NCI-H1092 (cell line): ENCODE data around the gene BEX4.
"Not testable (repeated sequence)": the region's sequence is repeated elsewhere in the genome, so short reads cannot be mapped to it uniquely, and the experiment has no call there.

ENCODE experiments used
- DNase-seq: peaks from one replicate; lab custom pipeline; 2025; lab: John Stamatoyannopoulos, UW

BEX4 gene, protein sequence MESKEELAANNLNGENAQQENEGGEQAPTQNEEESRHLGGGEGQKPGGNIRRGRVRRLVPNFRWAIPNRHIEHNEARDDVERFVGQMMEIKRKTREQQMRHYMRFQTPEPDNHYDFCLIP

DNA sequence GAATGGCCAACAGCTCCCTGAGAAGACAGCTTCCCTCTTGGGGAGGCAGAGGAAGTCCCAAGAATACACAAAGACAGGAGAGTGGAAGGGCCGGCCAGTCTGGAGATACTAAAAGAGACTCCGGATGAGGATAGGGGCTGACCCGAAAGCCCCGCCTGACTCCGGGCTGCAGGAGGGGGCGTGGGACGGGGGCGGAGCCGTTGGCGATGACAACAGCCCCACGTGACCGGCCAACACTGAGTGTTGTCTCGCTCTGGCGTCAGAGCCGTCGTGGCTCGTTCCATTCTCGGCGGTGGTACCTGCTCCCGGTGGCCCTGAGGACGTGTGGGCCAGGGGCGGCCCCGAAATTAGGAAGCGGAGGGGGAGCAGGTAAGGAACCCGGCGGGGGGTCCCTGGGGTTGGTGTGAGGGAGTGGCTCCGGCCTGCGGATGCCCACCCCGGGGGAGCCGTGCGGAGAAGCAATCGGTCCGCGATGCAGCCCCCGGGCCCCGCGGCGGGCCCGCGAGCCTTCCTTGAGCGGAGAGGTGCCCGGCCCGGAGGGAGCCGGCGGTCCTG, at the start of gene BEX4:
BEX4 (plus strand) TSS at position 239 of the 555 bp plus-strand sequence. CDS start 1,046 bp downstream, outside the sequence.
- peak; percentile 68 for DNase-seq

- DNase-seq: no peak
These were observed 44.7 kb upstream of the BEX4 start for GRCh38 chrX:103170216-103170615.

- no peak for DNase-seq
These were observed 43.6 kb upstream of the BEX4 start for GRCh38 chrX:103171353-103171752.

DNA sequence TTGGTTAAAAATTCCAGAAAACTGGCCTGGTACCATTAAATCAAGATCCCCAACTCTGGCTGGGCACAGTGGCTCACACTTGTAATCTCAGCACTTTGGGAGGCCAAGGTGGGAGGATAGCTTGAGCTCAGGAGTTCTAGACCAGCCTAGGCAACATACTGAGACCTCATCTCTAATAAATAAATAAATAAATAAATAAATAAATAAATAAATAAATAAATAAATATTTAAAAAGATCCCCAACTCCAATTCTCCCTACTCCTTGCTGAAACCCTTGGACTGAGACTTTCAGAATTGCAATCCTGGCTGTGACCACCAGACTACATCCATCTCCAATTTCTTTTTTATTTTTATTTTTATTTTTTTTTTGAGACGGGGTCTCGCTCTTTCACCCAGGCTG, 39.7 kb upstream of the BEX4 start:
- not testable (repeated sequence) for DNase-seq

DNA sequence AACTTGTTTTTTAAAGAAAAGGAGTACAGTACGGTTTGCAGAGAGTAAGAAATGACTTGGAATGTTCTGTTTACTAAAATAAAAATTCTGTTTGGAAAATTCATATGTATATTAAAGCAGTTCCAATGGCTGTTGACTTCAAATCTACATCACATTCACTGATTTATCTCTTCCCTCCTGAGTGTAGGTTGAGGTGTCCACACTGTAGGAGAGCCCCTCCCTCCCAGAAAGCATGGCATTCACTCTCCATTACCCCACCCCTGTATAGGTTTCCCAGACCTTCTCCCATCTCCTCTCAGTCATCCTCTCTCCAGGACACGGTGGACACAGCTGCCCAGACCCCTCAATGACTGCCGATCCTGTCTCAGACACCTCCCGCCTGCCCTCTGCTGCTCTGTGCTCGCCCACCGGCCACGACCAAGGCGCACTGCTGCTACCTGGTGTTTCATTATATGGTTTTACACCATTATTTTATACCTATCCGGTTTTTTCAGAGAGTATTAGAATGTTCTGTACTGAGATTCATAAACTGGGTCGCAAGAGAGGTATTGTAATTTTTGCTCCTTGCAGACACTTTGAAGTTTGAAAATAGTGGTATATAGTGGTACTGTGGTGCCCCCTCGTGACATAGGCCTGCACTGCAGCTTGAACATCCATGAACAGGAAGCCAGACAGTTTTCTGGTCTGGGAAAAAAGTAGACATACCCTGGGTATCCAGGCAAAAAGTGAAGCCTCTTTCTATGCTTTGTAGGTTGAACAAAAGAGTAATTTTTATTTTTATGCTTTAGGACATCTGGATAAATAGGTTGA, 38.8 kb upstream of the BEX4 start:
- DNase-seq: no peak

- no peak for DNase-seq
These were observed 37.4 kb upstream of the BEX4 start for GRCh38 chrX:103177556-103177955.

- DNase-seq: no peak
These were observed 31.0 kb upstream of the BEX4 start for GRCh38 chrX:103183912-103184311.

DNA sequence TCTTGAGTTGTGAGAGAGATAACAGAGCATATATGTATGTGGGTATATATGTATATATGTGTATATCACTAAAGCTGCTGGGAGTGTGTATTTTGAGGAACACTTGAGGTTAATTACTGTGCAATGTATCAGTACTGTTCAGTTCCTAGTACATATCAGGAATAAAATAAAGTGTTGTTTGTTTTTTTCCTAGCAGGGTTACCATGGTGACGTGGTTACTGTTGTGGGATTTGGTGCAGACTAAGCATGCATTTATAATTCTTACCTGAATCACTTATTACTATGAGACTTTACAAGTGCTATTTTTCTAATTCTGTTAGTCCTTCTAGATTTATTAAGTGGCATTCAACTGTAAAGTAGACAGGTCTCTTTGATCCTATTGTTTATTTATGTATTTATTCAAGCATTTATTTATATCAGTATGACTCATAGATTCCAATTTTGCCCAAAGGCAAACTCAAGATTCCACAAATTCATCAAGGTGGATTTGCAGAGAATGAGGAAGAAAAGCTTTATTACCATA, 26.9 kb upstream of the BEX4 start:
- DNase-seq: no peak

- DNase-seq: no peak
These were observed 17.1 kb upstream of the BEX4 start for GRCh38 chrX:103197721-103198306.

GRCh38 chrX:103198668-103199067, 16.2 kb upstream of the BEX4 start:
- not testable (repeated sequence) for DNase-seq

GRCh38 chrX:103201041-103201440, 13.9 kb upstream of the BEX4 start:
- no peak for DNase-seq

GRCh38 chrX:103210056-103210455, 4.9 kb upstream of the BEX4 start:
- no peak for DNase-seq

- peak; percentile 28 for DNase-seq
These were observed 3.7 kb upstream of the BEX4 start for GRCh38 chrX:103211012-103211715.

DNA sequence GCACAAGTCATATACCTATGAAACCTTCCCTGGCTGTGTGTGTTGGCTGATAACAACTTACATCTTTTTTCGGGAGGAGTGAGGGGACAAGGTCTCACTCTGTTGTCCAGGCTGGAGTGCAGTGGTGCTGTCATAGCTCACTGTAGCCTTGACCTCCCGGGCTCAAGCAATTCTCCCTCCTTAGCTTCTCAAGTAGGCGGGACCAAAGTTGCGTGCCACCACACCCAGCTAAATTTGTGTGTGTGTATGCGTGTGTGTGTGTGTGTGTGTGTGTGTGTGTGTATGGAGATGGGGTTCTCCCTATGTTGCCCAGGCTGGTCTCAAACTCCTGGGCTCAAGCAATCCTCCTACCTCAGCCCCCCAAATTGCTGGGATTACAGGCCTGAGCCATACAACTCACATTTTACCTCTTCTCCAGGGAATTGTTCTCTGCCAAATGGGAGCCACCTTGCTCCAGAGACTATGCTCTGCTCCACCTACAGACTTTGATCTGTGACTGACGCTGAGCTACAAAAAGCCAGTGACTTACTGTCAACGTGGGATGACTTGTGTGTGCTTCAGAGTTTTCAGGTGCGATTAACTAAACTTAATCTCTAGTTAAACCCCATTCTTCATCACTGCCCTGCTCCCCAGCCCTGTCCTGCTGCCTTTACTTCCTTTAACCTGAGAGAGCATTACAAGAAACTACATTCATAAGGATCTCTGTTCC, 2.0 kb upstream of the BEX4 start:
- DNase-seq: no peak

GRCh38 chrX:103215425-103215991, 600 bp downstream of the BEX4 start:
- DNase-seq: peak; percentile 44

- DNase-seq: no peak
These were observed 5.8 kb downstream of the BEX4 start for GRCh38 chrX:103220511-103221323.

- not testable (repeated sequence) for DNase-seq
These were observed 11.0 kb downstream of the BEX4 start for GRCh38 chrX:103225918-103226317.

DNA sequence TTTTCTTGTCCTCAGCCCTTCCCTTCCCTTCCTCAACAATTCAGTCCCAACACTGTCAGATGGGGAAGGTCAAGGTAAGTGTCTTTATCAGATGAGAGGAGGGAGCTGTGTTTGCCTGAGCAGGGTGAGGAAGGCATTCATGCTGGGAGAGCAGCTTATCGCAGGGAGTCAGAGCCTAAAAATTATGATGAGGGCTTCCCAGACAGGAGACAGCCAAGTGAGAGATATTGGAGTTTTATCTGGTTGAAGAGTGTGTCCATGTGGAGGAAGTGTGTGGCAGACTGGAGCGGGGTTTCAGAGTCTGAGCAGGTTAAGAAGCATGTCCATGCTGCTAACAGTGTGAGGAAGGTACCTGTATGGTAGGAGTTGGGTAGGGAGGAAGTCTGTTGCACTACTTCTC, 18.4 kb downstream of the BEX4 start:
- no peak for DNase-seq

DNA sequence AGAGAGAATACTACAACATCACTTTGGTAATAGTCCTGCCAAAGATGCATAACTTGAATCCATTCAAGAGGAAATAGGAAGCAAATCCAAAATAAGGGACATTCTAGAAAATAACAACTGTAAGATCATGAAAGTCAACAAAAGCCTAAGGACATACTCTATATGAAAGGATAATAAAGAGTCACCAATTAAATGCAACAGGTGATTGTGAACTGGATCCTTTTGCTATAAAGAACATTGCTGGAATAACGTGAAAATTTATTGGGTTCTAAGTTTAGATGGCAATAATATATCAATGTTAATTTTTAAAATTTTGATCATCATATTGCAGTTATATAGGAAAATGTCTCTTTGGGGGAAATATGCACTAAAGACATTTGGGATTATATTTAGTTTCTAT, 20.0 kb downstream of the BEX4 start:
- no peak for DNase-seq

DNA sequence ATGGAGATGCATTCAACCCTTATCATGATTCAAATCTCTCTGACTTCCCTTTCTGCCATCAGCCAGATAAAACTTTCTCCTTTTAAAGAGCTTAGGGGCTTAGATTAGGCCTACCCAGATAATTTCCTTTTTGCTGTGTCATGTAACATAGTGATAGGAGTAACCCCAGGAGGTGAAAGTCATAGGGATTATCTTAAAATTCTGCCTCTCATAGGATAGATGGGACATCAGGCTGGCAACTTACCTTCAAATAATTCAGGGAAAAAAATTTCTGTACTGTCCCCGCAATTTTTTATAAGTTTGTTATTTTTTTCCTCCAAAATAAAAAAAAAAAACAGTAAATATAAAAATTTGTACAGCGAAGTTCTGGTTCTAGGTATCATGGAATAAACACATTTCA, 20.7 kb downstream of the BEX4 start:
- DNase-seq: not testable (repeated sequence)
